ENCODE measurements around the gene VWA2. TPM values are rescaled to one million over a fixed set of nuclear protein-coding genes. Genes with fewer than 3 reads are reported as not detected.

Gene VWA2
- total RNA-seq, 2 donors from 2014 or later = 14.6 to 24.2 TPM

- intact Hi-C loops (cut with DNase I) = loop anchor here (2.0 to 10.0 kb wide), 3 partner anchors 133 to 491 kb away; no protein-coding TSS in a partner anchor
- DNase-seq (ENCODE audit: low spot score) = peak; percentile 88
- Histone ChIP-seq H3K9me3 (no peaks in the 10 kb centered on the region), H3K27ac (peak overlapping the region; percentile 13 to 37), H3K4me1 (replicated peaks) (no peaks in the 10 kb centered on the region), H3K36me3 (no peaks in the 10 kb centered on the region), H3K27me3 (replicated peaks; ENCODE audit: insufficient read depth) (no peaks in the 10 kb centered on the region), H3K4me3 (peak overlapping the region; percentile 11 to 17)
- no peak for TF ChIP-seq POLR2A (IDR thresholded peaks at IDR 0.05)
- peak; percentile 69 for TF ChIP-seq POLR2AphosphoS5 (IDR thresholded peaks at IDR 0.05)
- TF ChIP-seq CTCF (IDR thresholded peaks at IDR 0.05) = peak; percentile 31 to 90 (median 88)
- WGBS = 2% methylated on average over 14 of the region's 14 CpGs
These were observed 65.0 kb downstream of the VWA2 start for GRCh38 chr10:114304017-114304570.

DNA sequence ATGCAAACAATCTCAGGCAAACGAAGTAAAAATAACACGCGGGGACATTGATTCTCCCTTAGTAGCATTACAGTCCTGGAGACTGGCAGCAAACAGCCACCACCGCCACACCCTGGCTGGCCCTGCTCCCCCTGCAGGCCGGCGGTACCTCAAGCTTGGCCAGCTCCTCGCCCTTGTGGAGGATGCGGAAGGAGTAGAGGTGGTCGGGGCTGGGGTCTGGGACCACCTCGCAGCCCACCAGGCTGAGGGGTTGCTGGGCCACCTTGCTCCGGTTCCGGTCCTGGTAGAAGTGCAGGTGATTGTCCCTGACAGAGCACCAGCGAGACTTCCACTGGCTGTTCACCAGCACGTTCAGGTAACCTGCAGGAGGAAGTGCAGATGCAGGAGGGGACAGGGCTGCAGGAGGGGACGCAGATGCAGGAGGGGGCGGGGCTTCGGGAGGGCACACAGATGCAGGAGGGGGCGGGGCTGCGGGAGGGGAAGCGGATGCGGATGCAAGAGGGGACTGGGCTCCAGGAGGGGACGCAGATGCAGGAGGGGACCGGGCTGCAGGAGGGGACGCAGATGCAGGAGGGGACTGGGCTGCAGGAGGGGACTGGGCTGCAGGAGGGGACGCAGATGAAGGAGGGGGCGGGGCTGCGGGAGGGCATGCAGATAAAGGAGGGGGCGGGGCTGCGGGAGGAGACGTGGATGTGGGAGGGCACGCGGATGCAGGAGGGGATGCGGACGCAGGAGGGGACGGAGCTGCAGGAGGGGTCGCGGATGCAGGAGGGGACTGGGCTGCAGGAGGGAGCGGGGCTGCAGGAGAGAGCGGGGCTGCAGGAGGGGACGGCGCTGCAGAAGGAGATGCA lies 65.7 kb downstream of the VWA2 start:
- H3K4me1 ChIP-seq (replicated peaks) = no peaks in the 10 kb centered on the region
- no peaks in the 10 kb centered on the region for H3K36me3 ChIP-seq
- H3K27me3 ChIP-seq (replicated peaks; ENCODE audit: insufficient read depth) = no peaks in the 10 kb centered on the region
- peak overlapping the region; percentile 11 to 17 for H3K4me3 ChIP-seq
- no peaks in the 10 kb centered on the region for H3K9me3 ChIP-seq
- WGBS = 16% methylated on average over 41 of the region's 41 CpGs
- intact Hi-C loops (cut with DNase I) = loop anchor here (2.0 to 10.0 kb wide), 4 partner anchors 98 to 490 kb away; partner anchors contain the start of gene AFAP1L2
- peak; percentile 40 for DNase-seq (ENCODE audit: low spot score)
- TF ChIP-seq CTCF (IDR thresholded peaks at IDR 0.05) = peak in 3 of 4 experiments; percentile 34 to 64 (median 60)
- TF ChIP-seq POLR2AphosphoS5 (IDR thresholded peaks at IDR 0.05) = no peak
- H3K27ac ChIP-seq = peak overlapping the region; percentile 13 to 37

- Histone ChIP-seq H3K27me3 (replicated peaks; ENCODE audit: insufficient read depth) (no peaks in the 10 kb centered on the region), H3K36me3 (no peaks in the 10 kb centered on the region), H3K4me1 (replicated peaks) (no peaks in the 10 kb centered on the region), H3K9me3 (no peaks in the 10 kb centered on the region), H3K4me3 (no peak overlapping the region), H3K27ac (no peak overlapping the region)
- 87% methylated on average over 18 of the region's 18 CpGs for WGBS
- TF ChIP-seq CTCF (IDR thresholded peaks at IDR 0.05) (no peak), POLR2A (IDR thresholded peaks at IDR 0.05) (no peak), POLR2AphosphoS5 (IDR thresholded peaks at IDR 0.05) (no peak)
- DNase-seq (ENCODE audit: low spot score) = no peak
- intact Hi-C loops (cut with DNase I) = loop anchor here (2.0 to 10.0 kb wide), 3 partner anchors 97 to 489 kb away; partner anchors contain the start of gene AFAP1L2
These were observed 66.5 kb downstream of the VWA2 start for GRCh38 chr10:114305521-114305925.

- Histone ChIP-seq H3K4me3 (no peak overlapping the region), H3K36me3 (no peaks in the 10 kb centered on the region), H3K27me3 (replicated peaks; ENCODE audit: insufficient read depth) (no peaks in the 10 kb centered on the region), H3K27ac (no peak overlapping the region), H3K9me3 (no peaks in the 10 kb centered on the region), H3K4me1 (replicated peaks) (no peaks in the 10 kb centered on the region)
- WGBS = 91% methylated on average over 18 of the region's 19 CpGs
- intact Hi-C loops (cut with DNase I) = loop anchor here (5.0 to 10.0 kb wide), 2 partner anchors 96 to 488 kb away; partner anchors contain the start of gene AFAP1L2
- no peak for TF ChIP-seq POLR2AphosphoS5 (IDR thresholded peaks at IDR 0.05)
- no peak for TF ChIP-seq CTCF (IDR thresholded peaks at IDR 0.05)
- no peak for TF ChIP-seq POLR2A (IDR thresholded peaks at IDR 0.05)
- no peak for DNase-seq (ENCODE audit: low spot score)
These were observed 67.3 kb downstream of the VWA2 start for GRCh38 chr10:114306116-114306973.

All from prostate gland (tissue), 2 donors.